OCI-LY7 (cell line): Measurements from ENCODE around the gene WNT9B.

Experiments used
- EZH2phosphoT487 ChIP-seq: fragments of 200-600 bp; sonication (generic); IDR thresholded peaks from 2 replicates; pipeline ENCODE4 v1.6.1; 2018; ENCODE audit warnings: low read depth, borderline replicate concordance, mild to moderate bottlenecking, mixed run types, antibody characterized with exemption, low read length, moderate library complexity, mixed read lengths
- TF ChIP-seq, protein P1 (sequence below): fragments of 200-600 bp; sonication (generic); conservative IDR thresholded peaks from 2 replicates; pipeline ENCODE4 v1.5.1; 2014; ENCODE audit warnings: mild to moderate bottlenecking, antibody characterized with exemption, low read length, moderate library complexity, mixed read lengths

DNA sequence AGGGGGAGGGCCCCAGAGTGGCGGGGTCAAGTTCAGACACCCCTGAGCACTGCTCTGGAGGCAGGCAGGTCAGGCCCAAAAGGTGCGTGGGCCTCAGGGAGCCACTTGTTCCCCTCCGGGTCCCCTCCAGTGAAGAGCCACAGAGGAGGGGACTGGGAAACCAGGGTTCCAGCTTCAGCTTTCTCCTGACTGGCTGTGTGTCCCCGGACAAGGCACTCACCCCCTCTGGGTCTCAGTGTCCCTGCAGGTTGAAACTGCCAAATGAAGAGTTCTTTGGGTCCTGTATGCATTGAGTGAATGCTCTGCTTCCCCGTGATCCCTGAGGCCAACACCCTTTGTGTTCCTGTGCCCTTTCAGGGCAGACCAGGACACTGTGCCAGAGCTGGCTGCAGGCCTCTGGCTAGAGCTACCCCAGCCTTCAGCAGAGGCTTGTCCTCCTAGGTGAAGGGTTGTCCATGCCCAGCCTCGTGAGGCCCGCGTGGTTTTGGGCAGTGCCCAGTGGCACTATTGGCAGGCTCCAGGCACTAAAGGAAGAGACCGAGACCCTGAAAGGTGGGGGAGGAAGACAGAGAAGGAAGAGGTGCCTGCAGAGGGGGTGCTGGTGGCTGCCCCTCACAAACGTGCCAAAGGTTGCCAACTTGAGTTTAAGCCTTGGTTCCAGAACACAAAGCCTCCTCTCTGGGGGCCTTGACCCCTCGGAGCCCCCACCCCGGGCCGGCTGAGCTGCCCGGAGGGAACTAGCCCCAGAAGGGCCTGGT is 19.6 kb upstream of the WNT9B start:
- TF ChIP-seq, protein P1, sequence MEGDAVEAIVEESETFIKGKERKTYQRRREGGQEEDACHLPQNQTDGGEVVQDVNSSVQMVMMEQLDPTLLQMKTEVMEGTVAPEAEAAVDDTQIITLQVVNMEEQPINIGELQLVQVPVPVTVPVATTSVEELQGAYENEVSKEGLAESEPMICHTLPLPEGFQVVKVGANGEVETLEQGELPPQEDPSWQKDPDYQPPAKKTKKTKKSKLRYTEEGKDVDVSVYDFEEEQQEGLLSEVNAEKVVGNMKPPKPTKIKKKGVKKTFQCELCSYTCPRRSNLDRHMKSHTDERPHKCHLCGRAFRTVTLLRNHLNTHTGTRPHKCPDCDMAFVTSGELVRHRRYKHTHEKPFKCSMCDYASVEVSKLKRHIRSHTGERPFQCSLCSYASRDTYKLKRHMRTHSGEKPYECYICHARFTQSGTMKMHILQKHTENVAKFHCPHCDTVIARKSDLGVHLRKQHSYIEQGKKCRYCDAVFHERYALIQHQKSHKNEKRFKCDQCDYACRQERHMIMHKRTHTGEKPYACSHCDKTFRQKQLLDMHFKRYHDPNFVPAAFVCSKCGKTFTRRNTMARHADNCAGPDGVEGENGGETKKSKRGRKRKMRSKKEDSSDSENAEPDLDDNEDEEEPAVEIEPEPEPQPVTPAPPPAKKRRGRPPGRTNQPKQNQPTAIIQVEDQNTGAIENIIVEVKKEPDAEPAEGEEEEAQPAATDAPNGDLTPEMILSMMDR, result no peak
- no peak for TF ChIP-seq EZH2phosphoT487
